Measurements from ENCODE around the gene UQCC5.

GRCh38 chr3:52544937-52545336 is 8.5 kb downstream of the UQCC5 start:
- TF ChIP-seq EZH2 (IDR thresholded peaks at IDR 0.05; ENCODE audit: insufficient read depth, poor library complexity, severe bottlenecking) (no peak), EZH2phosphoT487 (IDR thresholded peaks at IDR 0.05; ENCODE audit: insufficient read depth, low read depth) (no peak)
